ENCODE data around the gene CS. TPM values are rescaled to one million over a fixed set of nuclear protein-coding genes. Genes with fewer than 3 reads are reported as not detected.

CS gene
- total RNA-seq, 1 donor from 2014 or later, result 91.1 TPM

- DNase-seq (ENCODE audit: low spot score), result no peak
- no peaks in the 10 kb centered on the region for H3K9me3 Mint-ChIP-seq
- Histone ChIP-seq H3K4me3 (peak overlapping the region; percentile 100), H4K20me1 (ENCODE audit: low read depth) (peaks cover 25% of the 10 kb centered on the region), H3K9ac (no peak overlapping the region), H3K9me3 (ENCODE audit: low read depth) (no peaks in the 10 kb centered on the region), H3K27ac (no peak overlapping the region), H3K27me3 (no peaks in the 10 kb centered on the region), H3F3A (ENCODE audit: low read depth) (peaks cover 22% of the 10 kb centered on the region), H3K79me2 (ENCODE audit: low read depth) (peaks cover 30% of the 10 kb centered on the region), H2AFZ (replicated peaks) (peak overlapping the region; percentile 92), H3K4me1 (peaks cover 17% of the 10 kb centered on the region), H3K4me2 (peak overlapping the region; percentile 100), H3K36me3 (no peaks in the 10 kb centered on the region)
- peaks cover 2% of the 10 kb centered on the region for H3K27me3 Mint-ChIP-seq (ENCODE audit: insufficient read depth, low read depth)
- H3K4me1 Mint-ChIP-seq, result peaks cover 18% of the 10 kb centered on the region
- no peak for TF ChIP-seq EZH2phosphoT487 (IDR thresholded peaks at IDR 0.05)
- TF ChIP-seq CTCF (IDR thresholded peaks at IDR 0.05), result no peak
- TF ChIP-seq EZH2 (IDR thresholded peaks at IDR 0.05), result no peak
- H3K4me3 Mint-ChIP-seq, result peak overlapping the region; percentile 90
- H3K36me3 Mint-ChIP-seq, result peaks cover 16% of the 10 kb centered on the region
- H3K27ac Mint-ChIP-seq, result peak overlapping the region; percentile 77
These were observed 41.3 kb downstream of the CS start for GRCh38 chr12:56258820-56259183.

- Histone ChIP-seq H4K20me1 (ENCODE audit: low read depth) (peaks cover 25% of the 10 kb centered on the region), H3K79me2 (ENCODE audit: low read depth) (peaks cover 30% of the 10 kb centered on the region), H2AFZ (replicated peaks) (peak within 1 kb of the TSS; percentile 92), H3F3A (ENCODE audit: low read depth) (peaks cover 22% of the 10 kb centered on the region), H3K4me1 (peaks cover 17% of the 10 kb centered on the region), H3K9me3 (ENCODE audit: low read depth) (no peaks in the 10 kb centered on the region), H3K4me2 (peak within 1 kb of the TSS; percentile 100), H3K9ac (peak within 1 kb of the TSS; percentile 95), H3K27ac (peak within 1 kb of the TSS; percentile 46), H3K27me3 (no peaks in the 10 kb centered on the region), H3K36me3 (no peaks in the 10 kb centered on the region), H3K4me3 (peak within 1 kb of the TSS; percentile 100)
- H3K9me3 Mint-ChIP-seq, result no peaks in the 10 kb centered on the region
- TF ChIP-seq CTCF (IDR thresholded peaks at IDR 0.05), result peak; percentile 71
- no peak for TF ChIP-seq EZH2phosphoT487 (IDR thresholded peaks at IDR 0.05)
- H3K36me3 Mint-ChIP-seq, result peaks cover 18% of the 10 kb centered on the region
- H3K27me3 Mint-ChIP-seq (ENCODE audit: insufficient read depth, low read depth), result peaks cover 2% of the 10 kb centered on the region
- peak; percentile 94 for DNase-seq (ENCODE audit: low spot score)
- H3K4me1 Mint-ChIP-seq, result peaks cover 18% of the 10 kb centered on the region
- peak within 1 kb of the TSS; percentile 98 for H3K4me3 Mint-ChIP-seq
- H3K27ac Mint-ChIP-seq, result peak within 1 kb of the TSS; percentile 77
These were observed 41.9 kb downstream of the CS start, which contains the start of gene ANKRD52 for GRCh38 chr12:56258068-56258819. Gene ANKRD52, minus strand, starts transcription at chr12:56258384. Its CDS starts 115 bp downstream, at chr12:56258269.

- peak overlapping the region; percentile 77 for H3K27ac Mint-ChIP-seq
These were observed 42.6 kb downstream of the CS start for GRCh38 chr12:56257491-56258067.

More at GRCh38 chr12:56257491-56258067, 42.6 kb downstream of the CS start:
- no peaks in the 10 kb centered on the region for H3K27me3 ChIP-seq
- H4K20me1 ChIP-seq (ENCODE audit: low read depth), result peaks cover 25% of the 10 kb centered on the region
- peak; percentile 31 for TF ChIP-seq CTCF (IDR thresholded peaks at IDR 0.05)
- TF ChIP-seq EZH2 (IDR thresholded peaks at IDR 0.05), result peak; percentile 41
- TF ChIP-seq EZH2phosphoT487 (IDR thresholded peaks at IDR 0.05), result no peak
- peak overlapping the region; percentile 100 for H3K4me2 ChIP-seq
- peak; percentile 78 for DNase-seq (ENCODE audit: low spot score)
- H3K9me3 ChIP-seq (ENCODE audit: low read depth), result no peaks in the 10 kb centered on the region
- peak overlapping the region; percentile 92 for H2AFZ ChIP-seq (replicated peaks)
- peak overlapping the region; percentile 98 for H3K4me3 Mint-ChIP-seq
- H3K36me3 Mint-ChIP-seq, result peaks cover 24% of the 10 kb centered on the region
- peaks cover 22% of the 10 kb centered on the region for H3F3A ChIP-seq (ENCODE audit: low read depth)
- H3K4me1 ChIP-seq, result peaks cover 17% of the 10 kb centered on the region
- no peaks in the 10 kb centered on the region for H3K9me3 Mint-ChIP-seq
- peaks cover 5% of the 10 kb centered on the region for H3K27me3 Mint-ChIP-seq (ENCODE audit: insufficient read depth, low read depth)
- peaks cover 30% of the 10 kb centered on the region for H3K79me2 ChIP-seq (ENCODE audit: low read depth)
- H3K27ac ChIP-seq, result peak overlapping the region; percentile 46
- H3K4me1 Mint-ChIP-seq, result peaks cover 18% of the 10 kb centered on the region
- peak overlapping the region; percentile 95 for H3K9ac ChIP-seq
- peak overlapping the region; percentile 100 for H3K4me3 ChIP-seq
- no peaks in the 10 kb centered on the region for H3K36me3 ChIP-seq

Measured in neural progenitor cell (in vitro differentiated cells).